Spleen (tissue), 11 donors: ENCODE results near the gene MOXD1. TPM values are rescaled to one million over a fixed set of nuclear protein-coding genes. Genes with fewer than 3 reads are reported as not detected.

Experiments used
- DNase-seq: peaks from one replicate; pipeline ENCODE4 v3.0.0-alpha.2; 2020
- H3K27ac ChIP-seq, 8 donors: fragments of 200-600 bp; sonication (generic) in 7 of 8; 1 replicate in 4 of 8; 2 replicates in 4 of 8; pipeline versions ENCODE4 v1.5.0 to v1.8.0; 2016 to 2021; ENCODE audit warnings: inconsistent platforms in 4 of 8, mild to moderate bottlenecking in 4 of 8, moderate library complexity in 1 of 8
- H3K27me3 ChIP-seq, 7 donors: fragments of 200-600 bp; sonication (generic) in 6 of 7; replicated peaks in 1 of 7; 1 replicate in 4 of 7; 2 replicates in 3 of 7; pipeline versions ENCODE4 v1.5.0 to v1.8.0; 2016 to 2021; ENCODE audit warnings: inconsistent platforms in 3 of 7, mild to moderate bottlenecking in 1 of 7
- H3K36me3 ChIP-seq, 6 donors: fragments of 200-600 bp; sonication (generic) in 5 of 6; 1 replicate in 4 of 6; 2 replicates in 2 of 6; pipeline versions ENCODE4 v1.5.0 to v1.8.0; 2016 to 2021; ENCODE audit warnings: inconsistent platforms in 2 of 6
- H3K4me1 ChIP-seq, 6 donors: fragments of 200-600 bp; sonication (generic) in 5 of 6; 1 replicate in 3 of 6; 2 replicates in 3 of 6; pipeline versions ENCODE4 v1.5.0 to v1.8.0; 2016 to 2021; ENCODE audit warnings: inconsistent platforms in 3 of 6
- H3K4me3 ChIP-seq, 8 donors: fragments of 200-600 bp; sonication (generic) in 7 of 8; 1 replicate in 4 of 8; 2 replicates in 4 of 8; pipeline versions ENCODE4 v1.5.0 to v1.8.0; 2016 to 2021; ENCODE audit warnings: inconsistent platforms in 4 of 8, mild to moderate bottlenecking in 4 of 8, moderate library complexity in 2 of 8
- H3K9me3 ChIP-seq, 8 donors: fragments of 200-600 bp; sonication (generic) in 7 of 8; 1 replicate in 4 of 8; 2 replicates in 4 of 8; pipeline versions ENCODE4 v1.5.0 to v1.8.0; 2016 to 2021; ENCODE audit warnings: inconsistent platforms in 4 of 8
- POLR2A ChIP-seq, 3 donors: fragments of 450-650 bp; IDR thresholded peaks; one replicate each; pipeline ENCODE4 v1.5.1; 2017; ENCODE audit warnings: antibody characterized with exemption in 3 of 3, mild to moderate bottlenecking in 1 of 3
- POLR2AphosphoS5 ChIP-seq, 3 donors: sonication (generic); formaldehyde crosslinking; IDR thresholded peaks; one replicate each; pipeline ENCODE4 v1.5.1; 2017; ENCODE audit warnings: antibody characterized with exemption in 3 of 3
- WGBS, 5 donors: extraction: QIAGEN DNeasy Blood & Tissue Kit in 3 of 5; methylation state at CpG; one replicate each; pipeline versions ENCODE4 v1.1.5 to v1.1.7; 2013 to 2018; 5-methylcytosine and 5-hydroxymethylcytosine counted together
- intact Hi-C: fragments of 100-400 bp; cut with DNase I; formaldehyde crosslinking; loops from one replicate; pipeline ENCODE4 v1.15.0; 2023; ENCODE audit warnings: low total_unique reads
- polyA plus RNA-seq, 3 donors: library from polyadenylated mRNA; stranded (reverse); fragments of 200-250 nt; gene quantifications; one replicate each; pipeline ENCODE4 v1.2.1, GENCODE V29; 2013
- total RNA-seq, 7 donors: library from RNA; depleted of rRNA in 3 of 7; stranded (reverse); fragments of >200 nt in 3 of 7; fragmentation: NEBNext Ultra II Directional in 4 of 7; extraction: Animal tissue kit (Norgen Biotek cat#: 25700) in 4 of 7; gene quantifications; one replicate each; pipeline versions ENCODE4 v1.1.0 to v1.2.1, GENCODE V29; 2016 to 2021
- TF ChIP-seq, protein P1 (sequence below), 11 experiments: fragments of 200-600 bp in 7 of 11; fragments of 450-650 bp in 4 of 11; sonication (generic) in 4 of 11; IDR thresholded peaks in 8 of 11; conservative IDR thresholded peaks in 3 of 11; 1 replicate in 7 of 11; 2 replicates in 4 of 11; pipeline versions ENCODE4 v1.4.0 to v1.8.0; 2016 to 2021; ENCODE audit warnings: antibody characterized with exemption in 11 of 11, inconsistent platforms in 4 of 11, mild to moderate bottlenecking in 1 of 11
- donor health status: healthy with polysubstance abuse.
- donor health status: DM: no; HTN: no; CAD: no; lungs with moderate emphysema.
- donor health status: DM: no; HTN: no; CAD: no.
- donor health status: Bipolar disorder and iron deficiency.
- donor health status: healthy.
- donor health status: DM: no; HTN: no; CAD: no.
- donor health status: DM: yes; HTN: yes; CAD: no.

MOXD1 gene
- total and polyA plus RNA-seq, 10 donors = 2.9 to 10.2 (median 6.1) TPM

DNA sequence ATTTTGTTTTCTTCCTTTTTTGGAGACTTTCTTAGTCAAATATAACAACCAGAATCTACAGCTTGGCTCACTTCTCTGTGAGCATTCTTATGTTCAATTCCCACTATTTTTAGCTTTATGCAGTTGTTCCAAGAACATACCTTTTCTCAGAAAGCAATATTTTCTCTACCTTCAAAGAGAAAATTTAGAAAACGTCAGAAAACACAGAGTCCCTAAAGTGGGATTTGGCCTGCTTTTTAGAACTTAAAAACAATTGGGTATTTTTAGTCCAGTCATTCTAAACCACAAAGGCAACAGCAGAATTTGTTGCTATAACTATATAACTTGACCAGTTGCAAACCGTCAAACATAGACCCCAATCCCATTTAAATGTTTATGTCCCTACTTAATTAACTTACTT, 133.1 kb downstream of the MOXD1 start:
- peak overlapping the region in 1 of 8 donors; percentile 26 for H3K27ac ChIP-seq
- peaks cover 0 to 18% (median 9%) of the 10 kb centered on the region in 6 donors for H3K4me1 ChIP-seq
- intact Hi-C loops = no loop called here
- DNase-seq = no peak
- TF ChIP-seq POLR2AphosphoS5 (IDR thresholded peaks at IDR 0.05) (no peak), POLR2A (IDR thresholded peaks at IDR 0.05) (no peak)
- TF ChIP-seq, protein P1, sequence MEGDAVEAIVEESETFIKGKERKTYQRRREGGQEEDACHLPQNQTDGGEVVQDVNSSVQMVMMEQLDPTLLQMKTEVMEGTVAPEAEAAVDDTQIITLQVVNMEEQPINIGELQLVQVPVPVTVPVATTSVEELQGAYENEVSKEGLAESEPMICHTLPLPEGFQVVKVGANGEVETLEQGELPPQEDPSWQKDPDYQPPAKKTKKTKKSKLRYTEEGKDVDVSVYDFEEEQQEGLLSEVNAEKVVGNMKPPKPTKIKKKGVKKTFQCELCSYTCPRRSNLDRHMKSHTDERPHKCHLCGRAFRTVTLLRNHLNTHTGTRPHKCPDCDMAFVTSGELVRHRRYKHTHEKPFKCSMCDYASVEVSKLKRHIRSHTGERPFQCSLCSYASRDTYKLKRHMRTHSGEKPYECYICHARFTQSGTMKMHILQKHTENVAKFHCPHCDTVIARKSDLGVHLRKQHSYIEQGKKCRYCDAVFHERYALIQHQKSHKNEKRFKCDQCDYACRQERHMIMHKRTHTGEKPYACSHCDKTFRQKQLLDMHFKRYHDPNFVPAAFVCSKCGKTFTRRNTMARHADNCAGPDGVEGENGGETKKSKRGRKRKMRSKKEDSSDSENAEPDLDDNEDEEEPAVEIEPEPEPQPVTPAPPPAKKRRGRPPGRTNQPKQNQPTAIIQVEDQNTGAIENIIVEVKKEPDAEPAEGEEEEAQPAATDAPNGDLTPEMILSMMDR (IDR thresholded peaks at IDR 0.05 in 8 of 11, conservative IDR thresholded peaks at IDR 0.05 in 3 of 11) = no peak
- H3K9me3 ChIP-seq = no peaks in the 10 kb centered on the region
- WGBS, 5 donors = 52 to 70% (median 68%) methylated on average over 2 of the region's 2 CpGs
- H3K27me3 ChIP-seq = no peaks in the 10 kb centered on the region
- no peaks in the 10 kb centered on the region for H3K36me3 ChIP-seq
- no peak overlapping the region for H3K4me3 ChIP-seq

DNA sequence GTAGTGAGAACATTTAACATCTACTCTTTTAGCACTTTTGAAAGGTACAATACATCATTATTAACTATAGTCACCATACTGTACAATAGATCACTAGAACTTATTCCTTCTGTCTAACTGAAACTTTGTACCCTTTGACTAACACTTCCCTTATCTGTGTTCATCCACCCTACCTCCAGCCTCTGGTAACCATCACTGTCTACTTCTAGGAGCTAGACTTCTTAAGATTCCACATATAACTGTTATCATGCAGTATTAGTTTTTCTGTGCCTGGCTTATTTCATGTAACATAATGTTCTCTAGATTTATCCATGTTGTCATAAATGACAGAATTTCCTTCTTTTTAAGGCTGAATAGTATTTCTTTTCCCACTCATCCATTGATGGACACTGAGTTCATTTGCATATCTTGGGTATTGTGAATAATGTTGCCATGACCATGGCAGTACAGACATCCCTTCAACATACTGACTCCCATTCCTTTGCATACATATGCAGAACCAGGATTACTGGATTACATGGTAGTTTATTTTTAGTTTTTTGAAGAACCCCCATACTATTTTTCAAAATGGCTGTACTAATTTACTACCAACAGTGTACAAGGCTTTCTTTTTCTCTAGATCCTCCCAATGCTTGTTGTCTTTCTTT, 135.7 kb downstream of the MOXD1 start:
- H3K9me3 ChIP-seq = no peaks in the 10 kb centered on the region
- H3K4me3 ChIP-seq = no peak overlapping the region
- TF ChIP-seq POLR2AphosphoS5 (IDR thresholded peaks at IDR 0.05) (no peak), POLR2A (IDR thresholded peaks at IDR 0.05) (no peak)
- TF ChIP-seq, protein P1 (IDR thresholded peaks at IDR 0.05 in 8 of 11, conservative IDR thresholded peaks at IDR 0.05 in 3 of 11) = no peak
- intact Hi-C loops = no loop called here
- H3K27ac ChIP-seq = no peak overlapping the region
- no peak for DNase-seq
- H3K36me3 ChIP-seq = no peaks in the 10 kb centered on the region
- H3K4me1 ChIP-seq = peaks cover 0 to 18% (median 7%) of the 10 kb centered on the region in 6 donors
- H3K27me3 ChIP-seq = no peaks in the 10 kb centered on the region

DNA sequence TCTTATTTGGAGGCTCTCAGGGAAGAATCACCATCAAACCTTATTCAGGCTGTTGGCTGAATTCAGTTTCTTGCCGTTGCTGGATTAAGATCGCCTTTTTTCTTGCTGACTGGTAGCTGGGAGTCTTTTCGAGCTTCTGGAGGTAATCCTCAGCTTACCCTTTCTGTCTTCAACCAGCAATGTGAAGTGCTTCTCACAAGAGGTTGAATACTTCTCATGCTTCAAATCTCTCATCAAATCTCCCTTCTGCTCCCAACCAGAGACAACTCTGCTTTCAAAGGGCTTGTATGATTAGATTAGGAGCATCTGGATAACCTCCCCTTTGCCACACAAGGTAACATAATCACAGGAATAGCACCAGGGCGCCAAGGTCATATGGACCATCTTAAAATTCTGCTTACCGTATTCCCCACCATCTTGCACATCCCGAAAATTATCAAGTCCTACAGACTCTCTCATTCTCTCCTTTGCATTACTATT, 137.2 kb downstream of the MOXD1 start:
- H3K4me3 ChIP-seq = no peak overlapping the region
- TF ChIP-seq POLR2AphosphoS5 (IDR thresholded peaks at IDR 0.05) (no peak), POLR2A (IDR thresholded peaks at IDR 0.05) (no peak)
- TF ChIP-seq, protein P1 (IDR thresholded peaks at IDR 0.05 in 8 of 11, conservative IDR thresholded peaks at IDR 0.05 in 3 of 11) = no peak

DNA sequence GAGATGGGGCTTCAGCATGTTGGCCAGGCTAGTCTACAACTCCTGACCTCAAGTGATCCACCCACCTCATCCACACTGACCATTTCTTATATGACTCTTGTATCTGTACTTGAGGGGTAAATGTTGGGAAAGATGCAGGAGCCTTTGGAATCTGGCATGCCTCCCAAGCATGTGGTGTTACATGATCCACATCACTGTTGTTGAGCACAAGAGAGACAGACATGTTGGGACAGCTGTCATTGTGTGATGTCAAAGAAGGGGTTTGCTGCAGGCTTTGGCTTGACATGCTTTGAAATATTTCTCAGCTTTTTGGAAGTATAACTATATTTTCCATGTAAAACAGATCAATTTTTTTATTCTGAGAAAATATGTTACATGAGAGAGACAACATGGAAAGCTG, 139.9 kb downstream of the MOXD1 start:
- Histone ChIP-seq H3K4me3 (no peak overlapping the region), H3K36me3 (no peaks in the 10 kb centered on the region), H3K27ac (no peak overlapping the region), H3K9me3 (no peaks in the 10 kb centered on the region), H3K27me3 (no peaks in the 10 kb centered on the region), H3K4me1 (no peaks in the 10 kb centered on the region)
- DNase-seq = no peak
- intact Hi-C loops = no loop called here
- TF ChIP-seq POLR2AphosphoS5 (IDR thresholded peaks at IDR 0.05) (no peak), POLR2A (IDR thresholded peaks at IDR 0.05) (no peak)
- TF ChIP-seq, protein P1 (IDR thresholded peaks at IDR 0.05 in 8 of 11, conservative IDR thresholded peaks at IDR 0.05 in 3 of 11) = no peak

More for the DNA sequence above, 137.2 kb downstream of the MOXD1 start:
- intact Hi-C loops = no loop called here
- WGBS, 5 donors = 86 to 94% (median 89%) methylated on average over 6 of the region's 6 CpGs
- H3K9me3 ChIP-seq = no peaks in the 10 kb centered on the region
- H3K4me1 ChIP-seq = peaks cover 0 to 17% (median 7%) of the 10 kb centered on the region in 6 donors
- H3K27ac ChIP-seq = no peak overlapping the region
- DNase-seq = no peak
- H3K27me3 ChIP-seq = no peaks in the 10 kb centered on the region
- no peaks in the 10 kb centered on the region for H3K36me3 ChIP-seq
